CMK (cell line): ENCODE data around the gene INSRR.

Experiments
- DNase-seq: peaks from one replicate; pipeline ENCODE4 v3.0.0-alpha.2; 2010; ENCODE audit warnings: low read depth

The INSRR gene

GRCh38 chr1:156894001-156894400 lies 35.1 kb upstream of the INSRR start:
- no peak for DNase-seq

GRCh38 chr1:156893048-156893953 lies 34.4 kb upstream of the INSRR start, which contains the start of gene PEAR1:
Gene PEAR1 (plus strand): TSS chr1:156893718. CDS start chr1:156903927, 10,209 bp downstream.
- DNase-seq = no peak

DNA sequence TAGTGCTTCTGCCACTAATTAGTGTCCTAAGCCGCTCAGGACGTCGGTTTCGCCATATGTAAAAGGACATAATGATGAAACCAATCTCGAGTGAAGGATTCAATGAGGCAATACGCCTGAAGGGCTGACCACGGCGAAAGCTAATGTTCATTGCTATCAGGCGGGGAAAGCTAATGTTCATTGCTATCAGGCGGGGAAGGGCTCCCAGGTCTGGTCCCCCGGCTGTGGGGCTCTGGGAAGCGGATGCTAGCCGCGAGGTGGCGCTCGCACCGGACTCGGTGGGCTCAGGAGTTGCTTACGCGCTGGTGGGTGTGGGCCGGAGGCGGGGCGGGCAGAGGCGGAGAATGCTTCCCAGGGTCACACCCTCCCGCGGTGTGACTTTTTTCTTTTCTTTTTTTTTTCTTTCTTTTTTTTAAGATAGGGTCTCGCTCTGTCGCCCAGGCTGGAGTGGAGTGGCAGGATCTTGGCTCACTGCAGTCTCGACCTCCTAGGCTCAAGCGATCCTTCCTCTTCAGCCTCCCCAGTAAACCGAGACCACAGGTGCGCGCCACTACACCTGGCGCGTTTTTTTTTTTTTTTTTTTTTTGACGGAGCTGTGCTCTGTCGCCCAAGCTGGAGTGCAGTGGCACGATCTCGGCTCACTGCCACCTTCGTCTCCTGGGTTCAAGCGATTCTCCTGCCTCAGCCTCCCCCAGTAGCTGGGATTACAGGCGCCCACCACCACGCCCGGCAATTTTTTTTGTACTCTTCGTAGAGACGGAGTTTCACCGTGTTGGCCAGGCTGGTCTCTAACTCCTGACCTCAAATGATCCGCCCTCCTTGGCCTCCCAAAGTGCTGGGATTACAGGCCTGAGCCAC lies 33.5 kb upstream of the INSRR start:
- peak; percentile 86 for DNase-seq

- DNase-seq = no peak
These were observed 31.1 kb upstream of the INSRR start for GRCh38 chr1:156889802-156890580.

GRCh38 chr1:156887734-156888133 lies 28.8 kb upstream of the INSRR start:
- DNase-seq = no peak

GRCh38 chr1:156887317-156887716 lies 28.4 kb upstream of the INSRR start:
- no peak for DNase-seq

DNA sequence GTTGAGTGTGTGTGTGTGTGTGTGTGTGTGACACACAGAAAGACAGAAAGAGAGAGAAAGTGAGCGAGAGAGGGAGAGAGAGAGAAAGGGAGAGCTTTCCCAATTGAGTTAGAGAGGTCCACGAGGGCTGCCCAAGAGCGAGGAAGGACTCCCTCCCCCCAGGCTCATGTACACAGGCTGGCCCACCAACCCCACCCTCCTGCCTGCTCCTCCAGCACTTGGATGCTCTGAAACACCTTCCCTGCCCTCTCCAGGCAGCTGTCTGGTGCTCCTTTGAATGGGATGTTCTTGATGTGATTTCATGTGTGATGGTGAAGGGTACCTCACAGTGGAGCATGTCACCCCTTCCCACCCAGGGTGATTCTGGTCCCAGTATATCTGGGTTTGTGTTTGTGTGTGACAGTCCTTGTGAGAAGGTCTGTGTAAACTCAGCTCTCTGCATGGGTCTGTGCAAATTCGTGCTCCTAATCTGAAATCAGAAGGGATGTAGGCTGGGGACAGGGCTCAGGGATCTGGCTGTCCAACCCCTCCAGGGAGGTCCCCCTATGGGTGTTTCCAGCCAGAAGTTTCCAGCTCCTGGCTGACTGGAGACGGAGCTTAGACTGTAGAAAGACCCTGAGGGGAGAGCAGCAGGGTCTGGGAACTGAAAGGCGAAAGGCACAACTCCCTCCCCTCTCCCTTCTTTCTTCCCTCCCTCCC lies 27.8 kb upstream of the INSRR start:
- no peak for DNase-seq

GRCh38 chr1:156885880-156886355 lies 27.0 kb upstream of the INSRR start:
- no peak for DNase-seq

GRCh38 chr1:156885314-156885713 lies 26.4 kb upstream of the INSRR start:
- no peak for DNase-seq

GRCh38 chr1:156884560-156885184 lies 25.8 kb upstream of the INSRR start:
- no peak for DNase-seq

GRCh38 chr1:156883919-156884318 lies 25.0 kb upstream of the INSRR start:
- DNase-seq = no peak

GRCh38 chr1:156882543-156882942 lies 23.6 kb upstream of the INSRR start:
- no peak for DNase-seq

- no peak for DNase-seq
These were observed 22.7 kb upstream of the INSRR start for GRCh38 chr1:156881663-156882062.

DNA sequence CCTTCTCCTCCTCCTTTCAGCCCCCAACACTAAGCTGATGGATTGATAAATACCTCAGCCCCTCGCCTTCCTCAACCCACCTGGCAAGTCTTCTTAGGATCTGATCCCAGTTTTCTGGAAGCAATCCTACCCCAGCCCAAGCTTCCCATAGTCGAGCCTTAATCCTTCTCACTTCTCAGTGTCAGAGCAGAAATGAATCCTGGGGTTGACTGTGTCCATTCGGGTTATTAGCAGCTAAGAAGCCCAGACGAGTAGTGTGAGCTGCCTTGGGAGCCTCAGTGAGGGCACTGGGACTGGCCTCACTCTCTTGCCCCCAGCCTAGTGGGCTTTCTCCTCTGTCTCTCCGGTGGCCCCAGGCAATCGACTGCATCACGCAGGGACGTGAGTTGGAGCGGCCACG lies 22.2 kb upstream of the INSRR start:
- DNase-seq = no peak

- DNase-seq = no peak
These were observed 21.6 kb upstream of the INSRR start for GRCh38 chr1:156880473-156880872.

GRCh38 chr1:156879876-156880275 lies 21.0 kb upstream of the INSRR start:
- DNase-seq = no peak

- DNase-seq = no peak
These were observed 18.7 kb upstream of the INSRR start for GRCh38 chr1:156877433-156878170.

GRCh38 chr1:156876281-156876680 lies 17.4 kb upstream of the INSRR start:
- no peak for DNase-seq

DNA sequence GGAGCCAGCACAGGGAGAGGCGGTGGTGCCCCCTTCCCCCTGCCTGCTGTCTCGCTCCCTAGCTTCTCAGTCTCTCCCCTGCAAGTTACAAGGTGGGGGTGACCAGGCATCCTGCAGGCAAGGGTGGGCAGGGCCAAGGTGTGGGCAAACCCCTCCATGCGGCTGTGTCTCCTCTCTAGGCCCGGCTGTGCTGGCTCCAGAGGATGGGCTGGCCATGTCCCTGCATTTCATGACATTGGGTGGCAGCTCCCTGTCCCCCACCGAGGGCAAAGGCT lies 16.4 kb upstream of the INSRR start:
- no peak for DNase-seq

GRCh38 chr1:156874572-156875340 lies 15.8 kb upstream of the INSRR start:
- DNase-seq = no peak
